Nephron progenitor cell (in vitro differentiated cells): ENCODE data around the gene PPP1R7.

Experiments
- DNase-seq: peaks from one replicate; pipeline ENCODE4 v3.0.0; 2021
- H3K27ac Mint-ChIP-seq: 2 replicates; pipeline ENCODE4 v1.8.0; 2021; ENCODE audit warnings: mild to moderate bottlenecking, moderate library complexity, mixed read lengths
- H3K27me3 Mint-ChIP-seq: 2 replicates; pipeline ENCODE4 v1.8.0; 2021; ENCODE audit warnings: mild to moderate bottlenecking, low read depth, mixed read lengths; ENCODE audit not compliant: poor library complexity
- H3K36me3 Mint-ChIP-seq: 2 replicates; pipeline ENCODE4 v1.8.0; 2021; ENCODE audit warnings: low read depth, mixed read lengths
- H3K4me1 Mint-ChIP-seq: 2 replicates; pipeline ENCODE4 v1.8.0; 2021; ENCODE audit warnings: mixed read lengths
- H3K4me3 Mint-ChIP-seq: 2 replicates; pipeline ENCODE4 v1.8.0; 2021; ENCODE audit warnings: mild to moderate bottlenecking, moderate library complexity, mixed read lengths
- H3K9me3 Mint-ChIP-seq: 2 replicates; pipeline ENCODE4 v1.8.0; 2021; ENCODE audit warnings: mild to moderate bottlenecking, moderate library complexity, mixed read lengths
- CTCF ChIP-seq: fragments of 200-600 bp; sonication (generic); IDR thresholded peaks from 2 replicates; pipeline ENCODE4 v1.5.0; 2021; ENCODE audit warnings: antibody characterized with exemption

The PPP1R7 gene

GRCh38 chr2:241156971-241157441, 6.7 kb downstream of the PPP1R7 start:
- no peak for DNase-seq
- H3K27ac Mint-ChIP-seq = no peak overlapping the region
- H3K36me3 Mint-ChIP-seq = peaks cover 14% of the 10 kb centered on the region
- no peak overlapping the region for H3K4me3 Mint-ChIP-seq
- no peak for TF ChIP-seq CTCF
- no peaks in the 10 kb centered on the region for H3K27me3 Mint-ChIP-seq
- peaks cover 12% of the 10 kb centered on the region for H3K4me1 Mint-ChIP-seq
- H3K9me3 Mint-ChIP-seq = no peaks in the 10 kb centered on the region

- Mint-ChIP-seq H3K4me1 (peaks cover 10% of the 10 kb centered on the region), H3K36me3 (peaks cover 14% of the 10 kb centered on the region), H3K9me3 (no peaks in the 10 kb centered on the region), H3K27me3 (no peaks in the 10 kb centered on the region), H3K27ac (no peak overlapping the region), H3K4me3 (no peak overlapping the region)
- no peak for TF ChIP-seq CTCF
- DNase-seq = no peak
Observed at GRCh38 chr2:241157841-241158545, 7.7 kb downstream of the PPP1R7 start.

- no peak for TF ChIP-seq CTCF
- Mint-ChIP-seq H3K27ac (no peak overlapping the region), H3K4me3 (no peak overlapping the region), H3K36me3 (peaks cover 10% of the 10 kb centered on the region), H3K27me3 (no peaks in the 10 kb centered on the region), H3K9me3 (no peaks in the 10 kb centered on the region), H3K4me1 (peaks cover 10% of the 10 kb centered on the region)
- DNase-seq = no peak
Observed at GRCh38 chr2:241158546-241158900, 8.3 kb downstream of the PPP1R7 start.

- Mint-ChIP-seq H3K27me3 (no peaks in the 10 kb centered on the region), H3K4me1 (peaks cover 10% of the 10 kb centered on the region), H3K36me3 (peaks cover 11% of the 10 kb centered on the region), H3K4me3 (no peak overlapping the region), H3K27ac (no peak overlapping the region), H3K9me3 (no peaks in the 10 kb centered on the region)
- no peak for TF ChIP-seq CTCF
- DNase-seq = no peak
Observed at GRCh38 chr2:241159116-241159515, 8.8 kb downstream of the PPP1R7 start.

- H3K36me3 Mint-ChIP-seq = peaks cover 15% of the 10 kb centered on the region
- no peak for DNase-seq
- H3K4me1 Mint-ChIP-seq = peaks cover 10% of the 10 kb centered on the region
- no peak overlapping the region for H3K4me3 Mint-ChIP-seq
- TF ChIP-seq CTCF = no peak
- no peak overlapping the region for H3K27ac Mint-ChIP-seq
- H3K9me3 Mint-ChIP-seq = no peaks in the 10 kb centered on the region
- H3K27me3 Mint-ChIP-seq = no peaks in the 10 kb centered on the region
Observed at GRCh38 chr2:241160318-241160717, 10.1 kb downstream of the PPP1R7 start.

GRCh38 chr2:241161646-241162281, 11.5 kb downstream of the PPP1R7 start:
- H3K4me1 Mint-ChIP-seq = peaks cover 6% of the 10 kb centered on the region
- no peak for DNase-seq
- H3K36me3 Mint-ChIP-seq = peaks cover 21% of the 10 kb centered on the region
- no peak overlapping the region for H3K4me3 Mint-ChIP-seq
- H3K9me3 Mint-ChIP-seq = no peaks in the 10 kb centered on the region
- TF ChIP-seq CTCF = no peak
- H3K27me3 Mint-ChIP-seq = no peaks in the 10 kb centered on the region
- no peak overlapping the region for H3K27ac Mint-ChIP-seq
